Measurements from ENCODE around the gene FRMD4A.
"Not testable (repeated sequence)": the region's sequence is repeated elsewhere in the genome, so short reads cannot be mapped to it uniquely, and the experiment has no call there.

Gene FRMD4A

GRCh38 chr10:13829790-13830189 is 500.9 kb downstream of the FRMD4A start:
- no peak for DNase-seq

DNA sequence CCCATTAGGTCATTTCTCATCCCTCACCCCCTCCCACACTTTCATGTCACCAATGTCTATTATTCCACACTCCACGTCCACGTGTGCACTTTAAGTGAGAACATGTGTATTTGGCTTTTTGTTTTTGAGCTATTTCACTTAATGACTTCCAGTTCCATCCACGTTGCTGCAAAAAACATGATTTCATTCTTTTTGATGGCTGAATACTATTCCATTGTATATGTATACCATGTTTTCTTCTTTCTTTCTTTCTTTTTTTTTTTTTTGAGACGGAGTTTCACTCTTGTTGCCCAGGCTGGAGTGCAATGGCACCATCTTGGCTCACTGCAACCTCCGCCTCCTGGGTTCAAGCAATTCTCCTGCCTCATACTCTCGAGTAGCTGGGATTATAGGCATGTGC is 502.4 kb downstream of the FRMD4A start:
- not testable (repeated sequence) for DNase-seq

- no peak for DNase-seq
Observed at GRCh38 chr10:13827076-13827797, 503.5 kb downstream of the FRMD4A start.

GRCh38 chr10:13823709-13824405 is 506.9 kb downstream of the FRMD4A start:
- no peak for DNase-seq

DNA sequence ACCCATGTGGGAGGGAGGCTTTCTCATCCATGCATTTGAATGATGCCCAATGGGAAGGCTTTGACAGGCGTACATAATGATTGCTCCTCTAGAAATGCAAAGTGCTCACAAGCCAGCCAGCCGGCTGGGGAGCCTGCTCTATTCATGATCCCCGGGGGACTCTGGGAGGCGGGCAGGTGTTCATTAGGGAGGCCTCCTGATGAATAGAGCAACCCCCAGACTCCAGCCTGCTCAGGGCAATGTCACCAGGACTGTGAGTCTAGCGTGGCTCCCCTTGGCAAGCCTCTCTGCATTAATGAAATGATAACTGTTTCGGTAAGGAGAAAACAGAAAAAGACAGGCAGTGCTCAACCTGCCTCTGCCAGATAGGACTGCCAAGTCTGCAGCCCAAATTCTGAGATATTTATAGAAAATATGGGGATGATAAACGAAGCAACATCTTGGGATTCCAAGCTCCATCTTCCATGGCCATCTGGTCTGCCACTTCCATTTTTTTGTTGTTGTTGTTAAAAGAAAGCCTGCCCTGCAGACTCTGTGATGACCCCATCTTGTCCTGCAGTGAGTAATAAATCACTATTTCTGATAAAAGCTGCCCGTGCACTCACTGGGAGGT is 507.5 kb downstream of the FRMD4A start:
- peak; percentile 67 for DNase-seq

DNA sequence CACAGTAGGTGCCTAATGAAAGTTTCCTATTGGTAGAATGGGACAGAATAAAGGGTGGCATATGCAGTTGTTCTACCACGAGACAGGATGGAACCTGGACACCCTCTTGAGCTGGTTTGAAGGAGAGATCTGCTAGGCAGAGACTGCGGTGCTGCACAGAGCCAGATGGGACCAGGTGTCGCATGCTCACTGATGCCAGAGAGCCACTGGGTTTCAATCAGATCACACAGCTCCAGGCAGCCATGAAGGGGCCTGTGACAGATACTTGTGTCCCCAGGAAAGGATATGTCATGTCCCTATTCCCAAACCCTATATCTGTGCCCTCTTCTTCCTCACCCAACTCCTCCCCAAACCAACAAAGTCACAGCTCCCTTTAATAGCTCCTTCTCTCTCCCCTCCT is 508.2 kb downstream of the FRMD4A start:
- DNase-seq = no peak

DNA sequence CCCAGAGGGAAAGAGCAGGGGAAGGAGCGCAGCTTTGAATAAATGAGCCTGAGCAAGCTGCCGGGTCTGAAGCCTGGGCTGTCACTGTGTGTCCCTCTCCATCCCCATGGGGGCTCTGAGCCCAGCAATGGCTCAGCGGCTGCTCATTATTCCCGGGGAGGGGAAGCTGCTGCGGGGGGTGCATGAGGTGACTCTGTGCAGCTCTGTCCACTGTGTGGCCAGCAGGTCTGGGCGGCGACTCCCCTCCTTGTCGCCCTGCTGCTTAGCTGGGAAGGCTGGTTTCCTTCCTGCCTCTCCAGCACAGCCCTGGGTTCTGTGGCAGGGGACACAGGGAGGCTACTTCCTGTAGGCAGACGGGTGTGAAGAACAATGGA is 509.8 kb downstream of the FRMD4A start:
- no peak for DNase-seq

DNA sequence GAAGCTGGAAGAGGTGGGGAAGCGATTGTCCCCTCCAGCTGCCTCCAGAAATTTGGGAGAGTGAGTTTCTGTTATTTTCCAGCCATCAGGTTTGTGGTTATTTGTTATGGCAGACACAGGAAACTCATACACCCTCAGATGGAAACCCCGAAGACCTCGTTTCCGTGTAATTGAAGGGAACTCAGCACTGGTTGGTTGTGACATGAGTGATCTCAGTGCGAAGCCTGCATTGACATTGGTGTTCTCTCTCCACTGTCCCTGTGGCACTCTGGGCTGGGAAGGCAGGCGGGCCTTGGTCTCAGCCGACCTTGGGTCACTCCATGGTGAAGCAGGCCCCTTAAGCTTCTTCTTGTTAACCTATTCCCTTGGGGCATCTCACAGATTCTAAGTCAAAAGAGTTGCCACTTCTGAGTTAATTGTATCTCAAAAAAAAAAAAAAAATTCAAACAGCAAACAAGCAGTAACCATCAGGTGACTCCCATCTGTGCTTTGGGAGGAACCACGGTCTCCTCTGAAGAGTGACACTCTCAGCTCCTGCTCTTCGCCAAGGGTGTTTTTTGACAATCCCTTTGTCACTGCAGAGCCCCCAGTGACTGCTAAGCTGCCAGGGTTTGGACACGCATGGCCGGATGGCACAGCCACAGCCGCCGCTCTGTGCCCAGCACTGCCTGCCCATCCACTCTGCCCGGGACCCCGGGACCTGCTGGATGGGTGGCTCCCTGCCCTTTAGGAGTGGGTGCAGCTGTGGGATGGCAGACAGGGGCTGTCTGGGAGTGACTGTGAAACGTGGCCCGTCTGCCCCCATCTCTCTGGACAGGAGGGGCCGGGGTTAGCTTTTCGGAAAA is 510.4 kb downstream of the FRMD4A start:
- DNase-seq = no peak

GRCh38 chr10:13816195-13816925 is 514.4 kb downstream of the FRMD4A start:
- no peak for DNase-seq

GRCh38 chr10:13815756-13816155 is 515.0 kb downstream of the FRMD4A start:
- DNase-seq = no peak

GRCh38 chr10:13813550-13813949 is 517.2 kb downstream of the FRMD4A start:
- no peak for DNase-seq

DNA sequence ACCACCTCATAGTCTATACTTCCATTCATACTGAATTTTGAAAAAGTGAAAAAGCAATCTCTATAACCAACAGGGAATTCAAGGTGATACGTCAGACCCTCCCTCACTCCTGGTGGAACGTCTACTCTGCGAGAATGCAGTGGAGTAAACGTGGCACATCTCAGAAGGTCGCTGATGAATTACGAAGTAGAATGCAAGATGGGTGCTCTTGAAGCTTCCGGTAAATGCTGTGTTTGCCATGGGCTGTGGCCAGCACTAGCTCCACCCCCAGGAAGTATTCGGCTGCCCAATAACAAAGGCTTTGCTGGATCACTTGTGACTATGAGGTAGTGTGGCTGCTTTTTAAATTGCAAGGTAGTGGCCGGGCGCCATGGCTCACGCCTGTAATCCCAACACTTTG is 517.9 kb downstream of the FRMD4A start:
- DNase-seq = no peak

DNA sequence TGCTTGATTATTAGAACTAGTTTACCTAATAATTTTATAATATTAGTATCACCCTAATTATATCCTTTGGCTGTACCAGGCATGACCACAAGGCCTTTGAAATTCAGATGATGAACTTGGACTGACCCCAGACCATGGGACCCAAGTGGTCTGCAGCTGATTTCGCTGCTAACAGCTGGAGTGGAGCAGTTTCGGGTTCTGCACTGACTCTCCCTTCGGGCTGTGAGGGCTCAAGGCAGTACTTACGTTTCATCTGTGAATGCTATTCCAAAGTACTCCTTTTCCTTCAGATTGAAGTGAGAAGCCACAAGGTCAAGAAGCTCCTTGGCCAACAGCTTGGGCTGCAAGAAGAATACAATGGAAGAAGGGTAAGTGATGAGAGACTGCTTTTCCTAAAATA is 520.2 kb downstream of the FRMD4A start:
- no peak for DNase-seq

GRCh38 chr10:13809427-13809826 is 521.3 kb downstream of the FRMD4A start:
- DNase-seq = no peak

DNA sequence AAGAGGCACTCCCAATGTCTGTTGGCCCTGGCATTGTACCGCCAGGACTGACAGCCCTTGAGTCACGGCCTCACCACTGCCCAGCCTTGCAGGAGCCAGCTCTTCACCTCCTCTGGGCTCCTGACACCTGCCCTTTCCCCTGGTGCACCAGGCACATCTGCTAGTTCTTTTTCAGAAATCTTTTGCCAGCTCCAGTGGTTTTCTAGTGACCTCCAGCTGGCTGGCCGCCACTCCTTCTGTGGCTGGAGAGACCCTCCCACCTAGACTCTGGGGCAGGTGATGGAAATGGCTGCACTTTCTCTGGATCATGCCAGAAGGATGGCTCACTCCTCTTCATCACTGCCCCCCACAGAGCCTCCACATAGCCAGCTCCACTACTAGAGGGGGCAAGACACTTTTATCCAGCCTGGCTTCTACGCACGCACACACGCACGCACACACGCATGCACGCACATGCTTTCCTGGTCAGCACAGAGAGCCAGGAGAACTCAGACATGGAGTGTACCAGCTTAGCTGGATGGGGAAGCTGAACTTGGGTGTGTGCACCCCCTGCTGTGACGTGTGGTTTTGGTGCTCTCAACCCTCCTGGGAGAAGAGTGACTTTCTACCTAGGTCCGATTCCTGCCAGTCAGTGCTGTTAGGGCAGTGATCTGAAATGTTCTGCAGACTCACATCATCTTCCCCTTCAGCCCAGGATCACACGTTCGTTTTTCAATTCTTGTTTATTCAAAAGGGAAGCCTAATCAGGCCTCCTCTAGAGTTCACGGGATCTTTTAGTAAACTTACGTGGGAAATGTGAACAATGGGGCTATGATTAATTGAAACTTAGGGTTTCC is 522.0 kb downstream of the FRMD4A start:
- no peak for DNase-seq

DNA sequence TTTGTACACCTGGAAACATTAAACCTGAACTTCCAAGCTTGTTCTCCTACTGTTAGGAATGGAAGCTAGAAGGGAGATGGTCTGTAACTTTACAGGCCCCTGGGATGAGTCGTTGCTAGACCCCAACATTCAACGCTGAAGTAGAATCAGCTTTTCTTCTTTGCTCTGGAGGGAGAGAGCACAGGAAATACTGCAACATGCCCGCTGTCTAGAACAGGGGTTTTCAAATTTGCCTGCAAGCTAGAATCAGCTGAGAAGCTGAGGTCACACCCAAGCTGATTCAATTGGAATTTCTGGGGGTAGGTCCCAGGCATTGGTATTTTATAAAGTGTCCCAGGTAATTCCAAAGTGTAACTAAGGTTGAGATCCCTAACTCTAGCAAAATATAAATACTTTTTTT is 524.3 kb downstream of the FRMD4A start:
- no peak for DNase-seq

DNA sequence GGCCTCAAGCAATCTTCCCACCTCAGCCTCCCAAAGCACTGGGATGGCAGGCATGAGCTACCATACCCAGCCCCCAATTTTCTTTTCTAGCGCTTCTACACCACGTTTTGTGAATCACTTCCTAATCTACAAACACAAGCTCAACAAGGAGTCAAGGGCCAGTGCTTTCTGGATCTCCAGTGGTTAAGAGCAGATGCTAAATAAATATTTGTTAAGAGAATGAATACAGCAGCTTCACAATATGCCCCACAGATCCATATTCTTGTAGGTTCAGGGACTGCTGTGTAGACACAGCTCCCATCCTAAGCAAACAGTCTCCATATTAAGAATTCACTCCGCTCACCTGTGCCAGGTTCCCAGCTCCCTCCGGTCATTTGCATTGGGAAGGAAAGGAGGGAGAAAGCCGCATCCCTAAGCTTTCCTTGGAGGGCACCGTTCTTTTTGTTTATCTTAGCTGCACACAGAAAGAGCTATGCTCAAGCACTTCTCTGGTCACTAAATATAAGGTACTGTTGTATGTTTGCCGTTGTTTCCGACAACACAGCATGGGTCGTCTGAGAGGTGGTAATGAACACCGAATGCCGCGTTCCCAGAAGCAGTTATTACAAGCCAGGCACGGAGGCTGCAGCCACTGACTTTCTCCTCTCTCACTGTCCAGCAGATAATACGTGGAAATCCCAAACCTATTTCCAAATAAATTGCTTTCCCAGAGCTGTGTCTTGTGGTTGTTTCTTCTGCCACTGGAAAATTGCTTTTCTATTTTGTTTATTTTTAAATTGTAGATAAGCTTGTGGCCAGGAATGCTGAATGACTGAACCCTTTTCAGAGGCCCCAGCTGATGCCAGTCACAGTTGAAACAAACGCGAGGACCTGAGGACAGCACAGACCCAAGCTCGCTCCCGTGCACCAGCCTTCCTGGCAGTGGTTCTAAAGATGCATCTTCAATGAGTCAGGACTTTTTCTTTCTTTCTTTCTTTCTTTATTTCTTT is 526.9 kb downstream of the FRMD4A start:
- no peak for DNase-seq

- no peak for DNase-seq
Observed at GRCh38 chr10:13801907-13802288, 528.8 kb downstream of the FRMD4A start.

DNA sequence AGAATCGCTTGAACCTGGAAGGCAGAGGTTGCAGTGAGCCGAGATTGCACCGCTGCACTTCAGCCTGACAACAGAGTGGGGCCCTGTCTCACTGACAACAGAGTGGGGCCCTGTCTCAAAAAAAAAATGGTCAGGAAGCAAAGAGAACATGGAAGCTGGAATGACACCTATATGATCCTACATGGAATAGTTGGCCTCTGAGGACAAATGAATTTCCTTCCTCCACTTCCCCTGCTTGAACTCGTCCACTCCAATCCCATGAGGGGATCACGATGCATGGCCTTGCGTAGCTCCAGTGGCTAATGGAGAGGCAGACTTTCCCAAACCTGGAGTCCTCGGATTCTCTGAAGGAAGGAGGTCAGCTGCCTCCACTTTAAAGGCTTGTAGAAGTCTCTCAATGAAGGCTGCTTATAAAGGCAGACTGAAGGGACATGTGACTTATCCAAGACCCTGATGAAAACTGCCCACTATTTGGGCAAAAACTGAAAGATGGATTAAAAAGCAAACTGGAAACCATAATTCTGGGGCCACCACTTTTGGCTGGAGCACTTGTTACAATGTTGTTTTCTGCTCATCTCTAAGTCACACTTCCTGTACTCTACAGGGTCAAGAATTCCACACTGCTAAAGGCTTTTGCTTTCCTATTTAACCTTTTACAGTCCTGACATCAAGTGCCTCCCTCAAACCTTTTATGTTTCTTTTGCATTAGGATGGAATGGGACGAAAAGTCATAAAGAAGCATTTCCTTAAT is 529.4 kb downstream of the FRMD4A start:
- DNase-seq = no peak

DNA sequence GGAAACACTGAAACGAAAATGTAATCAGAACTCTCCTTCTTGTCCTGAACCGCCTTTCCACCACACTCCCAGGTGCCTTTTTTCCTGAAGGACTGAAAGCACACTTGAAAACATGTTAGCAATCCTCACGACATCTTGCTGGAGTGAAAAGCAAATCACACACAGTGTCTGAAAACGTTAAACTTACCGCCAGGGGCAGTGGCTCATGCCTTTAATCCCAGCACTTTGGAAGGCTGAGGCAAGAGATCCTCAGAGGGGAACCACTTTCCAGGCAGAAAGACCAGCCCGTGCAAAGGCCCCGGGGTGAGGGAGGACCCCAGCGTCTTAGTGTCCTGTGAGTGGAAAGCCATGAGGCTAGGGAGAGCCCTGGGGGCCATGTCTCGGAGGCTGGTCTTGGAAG is 533.6 kb downstream of the FRMD4A start:
- no peak for DNase-seq

All from NCI-H1436 treated with DMSO at 0.1 percent for 48 hours (cell line).